H1 (cell line): ENCODE results near the gene PLS3.

ENCODE experiments used
- BACH1 ChIP-seq: IDR thresholded peaks from 2 replicates; pipeline ENCODE4 v1.6.1; 2012; ENCODE audit warnings: low read length, improper control_type of control experiment
- CHD1 ChIP-seq: IDR thresholded peaks from 2 replicates; pipeline ENCODE4 v1.6.1; 2012; ENCODE audit warnings: low read depth, low read length, improper control_type of control experiment
- EP300 ChIP-seq, 2 experiments: IDR thresholded peaks; 1 replicate in 1 of 2; 2 replicates in 1 of 2; pipeline ENCODE4 v1.6.1; 2011 to 2012; ENCODE audit warnings: low read depth in 2 of 2, low read length in 2 of 2, mild to moderate bottlenecking in 2 of 2, borderline replicate concordance in 1 of 2, inconsistent platforms in 1 of 2, moderate library complexity in 1 of 2
- EZH2 ChIP-seq: fragments of 200-600 bp; sonication (generic); IDR thresholded peaks from 2 replicates; pipeline ENCODE4 v1.7.1; 2012; ENCODE audit warnings: low read depth, mild to moderate bottlenecking, moderate library complexity, low read length, inconsistent platforms; ENCODE audit not compliant: severe bottlenecking
- HDAC2 ChIP-seq, 2 experiments: fragments of 300-600 bp in 1 of 2; sonication (generic) in 1 of 2; IDR thresholded peaks; 2 replicates each; pipeline ENCODE4 v1.6.1; 2011 to 2012; ENCODE audit warnings: low read depth in 2 of 2, low read length in 2 of 2, mild to moderate bottlenecking in 2 of 2, moderate library complexity in 2 of 2, borderline replicate concordance in 1 of 2, inconsistent platforms in 1 of 2
- POLR2A ChIP-seq, 2 experiments: IDR thresholded peaks; 1 replicate in 1 of 2; 2 replicates in 1 of 2; pipeline ENCODE4 v1.6.1; 2011; ENCODE audit warnings: low read depth in 2 of 2, low read length in 2 of 2, mild to moderate bottlenecking in 2 of 2; ENCODE audit errors: control extremely low read depth in 1 of 2
- RAD21 ChIP-seq, 2 experiments: IDR thresholded peaks in 1 of 2; conservative IDR thresholded peaks in 1 of 2; 2 replicates each; pipeline ENCODE4 v1.6.1; 2011; ENCODE audit warnings: low read depth in 2 of 2, low read length in 2 of 2, improper control_type of control experiment in 1 of 2, inconsistent platforms in 1 of 2, mild to moderate bottlenecking in 1 of 2, moderate library complexity in 1 of 2
- SP1 ChIP-seq: IDR thresholded peaks from 2 replicates; pipeline ENCODE4 v1.6.1; 2011; ENCODE audit warnings: low read depth, low read length
- TAF7 ChIP-seq: optimal IDR thresholded peaks from 2 replicates; pipeline ENCODE3; 2011; ENCODE audit warnings: low read depth, mild to moderate bottlenecking, inconsistent platforms, low read length, moderate library complexity, borderline replicate concordance
- TEAD4 ChIP-seq: IDR thresholded peaks from 2 replicates; pipeline ENCODE4 v1.6.1; 2012; ENCODE audit warnings: low read depth, low read length, inconsistent platforms, mixed read lengths
- ZNF274 ChIP-seq: IDR thresholded peaks from 2 replicates; pipeline ENCODE4 v1.7.0; 2012; ENCODE audit warnings: low read length, borderline replicate concordance; ENCODE audit errors: extremely low read depth
- TF ChIP-seq, protein P1 (sequence below), 3 experiments: IDR thresholded peaks; 1 replicate in 2 of 3; 2 replicates in 1 of 3; pipeline versions ENCODE4 v1.5.1 to v1.6.1; 2011; ENCODE audit warnings: low read length in 3 of 3, mild to moderate bottlenecking in 3 of 3, inconsistent platforms in 2 of 3, low read depth in 1 of 3, moderate library complexity in 1 of 3; ENCODE audit not compliant: insufficient read depth in 1 of 3; ENCODE audit errors: control extremely low read depth in 1 of 3
- TF ChIP-seq, protein P2 (sequence below): IDR thresholded peaks from 2 replicates; pipeline ENCODE4 v1.6.1; 2011; ENCODE audit warnings: low read length, improper control_type of control experiment

DNA sequence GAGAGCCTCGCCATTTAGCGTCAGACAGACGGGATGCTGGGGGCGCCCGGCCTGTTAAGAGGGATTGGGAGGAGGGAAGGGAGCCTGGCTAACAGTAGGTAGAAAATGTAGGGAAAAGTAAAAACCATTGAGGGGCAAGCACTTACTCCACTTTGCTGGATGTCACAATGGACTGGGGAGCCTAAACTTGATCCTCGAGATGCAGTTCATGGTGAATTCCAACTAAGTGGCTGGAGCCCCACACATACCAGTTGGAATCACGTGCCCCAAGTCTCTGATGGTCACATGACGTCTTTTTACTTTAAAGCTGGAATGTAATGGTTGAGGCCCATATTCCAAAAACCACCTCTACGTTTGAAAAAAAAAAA is 1.5 kb downstream of the PLS3 start:
- TF ChIP-seq HDAC2 (IDR thresholded peaks at IDR 0.05; ENCODE audit: borderline replicate concordance in 1 of 2, low read depth in 2 of 2, low read length in 2 of 2): no peak
- TF ChIP-seq SP1: no peak
- no peak for TF ChIP-seq POLR2A (IDR thresholded peaks at IDR 0.05; ENCODE audit: control extremely low read depth in 1 of 2, low read depth in 2 of 2, low read length in 2 of 2)
- no peak for TF ChIP-seq EP300 (IDR thresholded peaks at IDR 0.05; ENCODE audit: borderline replicate concordance in 1 of 2, low read depth in 2 of 2, low read length in 2 of 2)
- TF ChIP-seq, protein P1, sequence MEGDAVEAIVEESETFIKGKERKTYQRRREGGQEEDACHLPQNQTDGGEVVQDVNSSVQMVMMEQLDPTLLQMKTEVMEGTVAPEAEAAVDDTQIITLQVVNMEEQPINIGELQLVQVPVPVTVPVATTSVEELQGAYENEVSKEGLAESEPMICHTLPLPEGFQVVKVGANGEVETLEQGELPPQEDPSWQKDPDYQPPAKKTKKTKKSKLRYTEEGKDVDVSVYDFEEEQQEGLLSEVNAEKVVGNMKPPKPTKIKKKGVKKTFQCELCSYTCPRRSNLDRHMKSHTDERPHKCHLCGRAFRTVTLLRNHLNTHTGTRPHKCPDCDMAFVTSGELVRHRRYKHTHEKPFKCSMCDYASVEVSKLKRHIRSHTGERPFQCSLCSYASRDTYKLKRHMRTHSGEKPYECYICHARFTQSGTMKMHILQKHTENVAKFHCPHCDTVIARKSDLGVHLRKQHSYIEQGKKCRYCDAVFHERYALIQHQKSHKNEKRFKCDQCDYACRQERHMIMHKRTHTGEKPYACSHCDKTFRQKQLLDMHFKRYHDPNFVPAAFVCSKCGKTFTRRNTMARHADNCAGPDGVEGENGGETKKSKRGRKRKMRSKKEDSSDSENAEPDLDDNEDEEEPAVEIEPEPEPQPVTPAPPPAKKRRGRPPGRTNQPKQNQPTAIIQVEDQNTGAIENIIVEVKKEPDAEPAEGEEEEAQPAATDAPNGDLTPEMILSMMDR (IDR thresholded peaks at IDR 0.05; ENCODE audit: control extremely low read depth in 1 of 3, insufficient read depth in 1 of 3, low read depth in 1 of 3, low read length in 3 of 3): no peak
- TF ChIP-seq ZNF274: no peak
- no peak for TF ChIP-seq CHD1
- TF ChIP-seq, protein P2, sequence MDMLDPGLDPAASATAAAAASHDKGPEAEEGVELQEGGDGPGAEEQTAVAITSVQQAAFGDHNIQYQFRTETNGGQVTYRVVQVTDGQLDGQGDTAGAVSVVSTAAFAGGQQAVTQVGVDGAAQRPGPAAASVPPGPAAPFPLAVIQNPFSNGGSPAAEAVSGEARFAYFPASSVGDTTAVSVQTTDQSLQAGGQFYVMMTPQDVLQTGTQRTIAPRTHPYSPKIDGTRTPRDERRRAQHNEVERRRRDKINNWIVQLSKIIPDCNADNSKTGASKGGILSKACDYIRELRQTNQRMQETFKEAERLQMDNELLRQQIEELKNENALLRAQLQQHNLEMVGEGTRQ: peak; percentile 88
- TF ChIP-seq BACH1: no peak
- no peak for TF ChIP-seq TAF7
- no peak for TF ChIP-seq RAD21 (IDR thresholded peaks at IDR 0.05 in 1 of 2, conservative IDR thresholded peaks at IDR 0.05 in 1 of 2; ENCODE audit: low read depth in 2 of 2, low read length in 2 of 2)
- TF ChIP-seq TEAD4: 0 out of 2 replicates have a peak, but pooled peaks have one; percentile 50
- TF ChIP-seq EZH2: no peak
